Vagina (tissue), 2 donors: ENCODE data around the gene SYT12. TPM values are rescaled to one million over a fixed set of nuclear protein-coding genes. Genes with fewer than 3 reads are reported as not detected.

Experiments used
- DNase-seq, 2 donors: peaks; one replicate each; pipeline ENCODE4 v3.0.0-alpha.2; 2017; ENCODE audit errors: extremely low spot score in 2 of 2
- H3K27ac ChIP-seq: fragments of 200-600 bp; sonication (generic); one replicate; pipeline ENCODE4 v1.5.1; 2019
- H3K27me3 ChIP-seq: fragments of 200-600 bp; sonication (generic); one replicate; pipeline ENCODE4 v1.5.1; 2019
- H3K36me3 ChIP-seq, 2 donors: fragments of 200-600 bp; sonication (generic); one replicate each; pipeline ENCODE4 v1.5.1; 2017 to 2019
- H3K4me1 ChIP-seq: fragments of 200-600 bp; sonication (generic); one replicate; pipeline ENCODE4 v1.5.1; 2019
- H3K4me3 ChIP-seq, 2 donors: fragments of 200-600 bp; sonication (generic); 1 replicate in 1 of 2; 2 replicates in 1 of 2; pipeline ENCODE4 v1.5.1; 2016 to 2019
- H3K9me3 ChIP-seq: fragments of 200-600 bp; sonication (generic); one replicate; pipeline ENCODE4 v1.5.1; 2019
- POLR2A ChIP-seq, 2 donors: fragments of 450-650 bp; IDR thresholded peaks; one replicate each; pipeline ENCODE4 v1.6.1; 2017; ENCODE audit warnings: antibody characterized with exemption in 2 of 2, mild to moderate bottlenecking in 2 of 2, moderate library complexity in 2 of 2
- POLR2AphosphoS5 ChIP-seq, 2 donors: sonication (generic); formaldehyde crosslinking; IDR thresholded peaks; one replicate each; pipeline ENCODE4 v1.9.0; 2017; ENCODE audit warnings: antibody characterized with exemption in 2 of 2, mild to moderate bottlenecking in 2 of 2, low read depth in 1 of 2; ENCODE audit not compliant: insufficient read depth in 1 of 2
- intact Hi-C: fragments of 100-400 bp; cut with DNase I; formaldehyde crosslinking; loops from one replicate; pipeline ENCODE4 v1.15.1; 2023
- total RNA-seq: library from RNA; depleted of rRNA; stranded (reverse); fragments of >200 nt; gene quantifications from one replicate; pipeline ENCODE4 v1.2.3, GENCODE V29; 2016
- TF ChIP-seq, protein P1 (sequence below), 3 experiments: fragments of 450-650 bp in 2 of 3; fragments of 200-600 bp in 1 of 3; sonication (generic) in 1 of 3; IDR thresholded peaks; one replicate each; pipeline ENCODE4 v1.5.1; 2017 to 2019; ENCODE audit warnings: antibody characterized with exemption in 3 of 3, mild to moderate bottlenecking in 2 of 3, moderate library complexity in 2 of 3

The SYT12 gene
- total RNA-seq, 1 donor from 2014 or later, result 0.49 TPM

DNA sequence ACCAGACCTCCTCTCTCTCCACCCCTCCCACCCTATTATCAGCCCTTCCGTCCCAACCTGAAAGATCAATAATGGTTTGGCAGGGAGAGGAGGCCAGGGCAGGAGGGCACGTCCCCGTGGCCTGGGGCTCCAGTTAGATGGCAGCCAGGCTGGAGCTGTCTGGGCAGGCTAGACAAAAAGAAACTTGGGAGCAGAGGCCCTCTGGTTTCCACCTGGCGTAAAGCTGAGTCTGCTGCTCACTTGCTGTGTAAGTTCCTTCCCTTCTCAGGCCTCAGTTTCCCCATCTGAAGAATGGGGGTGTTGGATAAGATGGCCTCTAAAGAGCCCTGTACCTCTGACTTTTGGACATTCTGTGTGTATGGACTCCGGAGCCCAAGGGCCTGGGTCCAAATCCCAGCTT is 30.0 kb downstream of the SYT12 start:
- no peak for TF ChIP-seq POLR2AphosphoS5 (IDR thresholded peaks at IDR 0.05; ENCODE audit: insufficient read depth in 1 of 2, low read depth in 1 of 2)
- TF ChIP-seq, protein P1, sequence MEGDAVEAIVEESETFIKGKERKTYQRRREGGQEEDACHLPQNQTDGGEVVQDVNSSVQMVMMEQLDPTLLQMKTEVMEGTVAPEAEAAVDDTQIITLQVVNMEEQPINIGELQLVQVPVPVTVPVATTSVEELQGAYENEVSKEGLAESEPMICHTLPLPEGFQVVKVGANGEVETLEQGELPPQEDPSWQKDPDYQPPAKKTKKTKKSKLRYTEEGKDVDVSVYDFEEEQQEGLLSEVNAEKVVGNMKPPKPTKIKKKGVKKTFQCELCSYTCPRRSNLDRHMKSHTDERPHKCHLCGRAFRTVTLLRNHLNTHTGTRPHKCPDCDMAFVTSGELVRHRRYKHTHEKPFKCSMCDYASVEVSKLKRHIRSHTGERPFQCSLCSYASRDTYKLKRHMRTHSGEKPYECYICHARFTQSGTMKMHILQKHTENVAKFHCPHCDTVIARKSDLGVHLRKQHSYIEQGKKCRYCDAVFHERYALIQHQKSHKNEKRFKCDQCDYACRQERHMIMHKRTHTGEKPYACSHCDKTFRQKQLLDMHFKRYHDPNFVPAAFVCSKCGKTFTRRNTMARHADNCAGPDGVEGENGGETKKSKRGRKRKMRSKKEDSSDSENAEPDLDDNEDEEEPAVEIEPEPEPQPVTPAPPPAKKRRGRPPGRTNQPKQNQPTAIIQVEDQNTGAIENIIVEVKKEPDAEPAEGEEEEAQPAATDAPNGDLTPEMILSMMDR (IDR thresholded peaks at IDR 0.05), result no peak
- no peak for TF ChIP-seq POLR2A (IDR thresholded peaks at IDR 0.05)
- H3K4me3 ChIP-seq, result no peak overlapping the region
- H3K27me3 ChIP-seq, result no peaks in the 10 kb centered on the region
- no peaks in the 10 kb centered on the region for H3K9me3 ChIP-seq
- intact Hi-C loops, result no loop called here
- H3K27ac ChIP-seq, result no peak overlapping the region
- no peak for DNase-seq
- peaks cover 14% of the 10 kb centered on the region for H3K4me1 ChIP-seq
- no peaks in the 10 kb centered on the region for H3K36me3 ChIP-seq

DNA sequence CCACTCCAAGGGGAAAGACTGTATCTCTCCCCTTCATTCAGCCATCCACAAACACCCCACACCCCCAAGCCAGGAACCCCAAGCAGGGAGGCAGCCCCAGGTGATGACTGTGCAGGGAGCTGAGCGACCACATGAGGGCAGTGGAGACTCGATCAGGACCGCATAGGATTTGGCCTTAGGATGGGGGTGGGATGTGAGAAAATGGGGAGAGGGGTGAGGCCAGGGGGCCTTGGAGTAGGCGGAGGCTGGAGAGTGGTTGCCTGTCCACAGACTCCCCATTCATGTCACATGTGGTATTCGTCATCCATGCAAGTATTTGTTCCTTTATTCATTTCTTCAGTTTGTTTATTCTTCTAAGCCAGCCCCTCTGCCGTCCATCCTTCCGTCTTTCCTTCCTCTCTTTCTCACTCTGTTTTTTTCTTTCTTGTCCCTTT is 31.0 kb downstream of the SYT12 start:
- Histone ChIP-seq H3K4me1 (peaks cover 14% of the 10 kb centered on the region), H3K27ac (peak overlapping the region; percentile 43), H3K27me3 (no peaks in the 10 kb centered on the region), H3K4me3 (no peak overlapping the region), H3K9me3 (no peaks in the 10 kb centered on the region), H3K36me3 (no peaks in the 10 kb centered on the region)
- no peak for DNase-seq
- no peak for TF ChIP-seq POLR2AphosphoS5 (IDR thresholded peaks at IDR 0.05; ENCODE audit: insufficient read depth in 1 of 2, low read depth in 1 of 2)
- TF ChIP-seq, protein P1 (IDR thresholded peaks at IDR 0.05), result peak in 2 of 3 experiments; percentile 45 to 55
- intact Hi-C loops, result no loop called here

DNA sequence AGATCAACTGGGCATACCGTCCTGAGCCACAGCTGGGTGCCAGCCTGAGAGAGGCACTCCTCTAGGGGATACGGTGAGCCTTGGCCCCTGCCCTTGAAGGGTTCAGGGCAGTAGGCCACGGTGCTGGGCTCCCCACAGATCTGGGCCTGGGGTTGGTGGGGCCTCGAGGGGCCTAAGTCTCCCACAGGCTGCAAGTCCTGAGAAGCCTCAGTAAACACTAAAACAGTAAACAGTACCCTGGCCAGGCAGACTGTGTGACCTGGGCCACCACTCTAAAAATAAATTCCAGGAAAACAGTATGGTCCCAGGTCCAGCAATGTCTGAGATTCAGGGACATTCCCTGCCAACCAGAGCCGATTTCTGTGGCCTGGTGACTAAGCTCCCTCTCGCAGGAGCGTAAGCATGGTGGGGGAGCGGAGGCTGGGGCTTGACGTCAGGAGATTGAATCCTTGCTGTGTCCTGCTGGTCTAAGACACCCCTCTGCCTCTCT is 31.5 kb downstream of the SYT12 start:
- Histone ChIP-seq H3K36me3 (no peaks in the 10 kb centered on the region), H3K4me3 (no peak overlapping the region), H3K9me3 (no peaks in the 10 kb centered on the region), H3K27me3 (no peaks in the 10 kb centered on the region), H3K4me1 (peaks cover 14% of the 10 kb centered on the region), H3K27ac (peak overlapping the region; percentile 43)
- intact Hi-C loops, result no loop called here
- TF ChIP-seq POLR2A (IDR thresholded peaks at IDR 0.05), result no peak
- TF ChIP-seq POLR2AphosphoS5 (IDR thresholded peaks at IDR 0.05; ENCODE audit: insufficient read depth in 1 of 2, low read depth in 1 of 2), result no peak
- TF ChIP-seq, protein P1 (IDR thresholded peaks at IDR 0.05), result no peak
- no peak for DNase-seq

DNA sequence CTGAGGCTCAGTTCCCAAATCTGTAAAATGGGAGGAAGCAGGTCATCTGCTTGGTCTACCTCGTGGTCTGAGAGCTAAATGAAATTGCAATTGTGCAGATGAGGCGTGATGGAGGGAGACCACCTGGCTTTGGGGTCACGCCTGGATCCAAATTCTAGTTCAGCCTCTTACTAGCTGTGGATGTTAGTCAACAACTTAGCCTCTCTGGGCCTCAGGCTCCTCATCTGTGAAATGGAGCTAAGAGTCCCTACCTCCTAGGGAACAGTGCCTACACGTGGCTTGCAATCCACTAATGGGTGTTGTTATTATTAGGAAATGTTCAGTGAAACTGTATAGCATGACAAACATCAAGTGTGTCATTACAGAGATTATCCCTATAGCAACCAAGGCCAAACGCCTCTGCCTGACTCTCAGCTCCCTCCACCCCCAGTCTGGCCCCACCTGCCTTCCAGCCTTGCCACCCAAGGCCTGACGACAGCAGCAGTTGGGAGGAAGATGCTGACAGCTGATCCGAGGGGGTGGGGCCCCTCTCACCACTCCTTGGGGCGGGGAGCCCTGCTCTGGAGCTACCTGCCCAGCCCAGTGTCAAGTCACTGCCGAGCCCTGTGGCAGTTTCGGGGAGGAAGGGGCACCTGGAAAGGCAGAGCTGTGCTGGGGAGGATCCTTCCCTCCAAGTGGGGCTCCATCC is 32.0 kb downstream of the SYT12 start:
- Histone ChIP-seq H3K27ac (peak overlapping the region; percentile 85), H3K4me1 (peaks cover 14% of the 10 kb centered on the region), H3K27me3 (no peaks in the 10 kb centered on the region), H3K9me3 (no peaks in the 10 kb centered on the region), H3K4me3 (no peak overlapping the region), H3K36me3 (no peaks in the 10 kb centered on the region)
- TF ChIP-seq POLR2AphosphoS5 (IDR thresholded peaks at IDR 0.05; ENCODE audit: insufficient read depth in 1 of 2, low read depth in 1 of 2), result peak in 1 of 2 donors; percentile 34
- TF ChIP-seq, protein P1 (IDR thresholded peaks at IDR 0.05), result no peak
- no peak for DNase-seq
- intact Hi-C loops, result no loop called here

DNA sequence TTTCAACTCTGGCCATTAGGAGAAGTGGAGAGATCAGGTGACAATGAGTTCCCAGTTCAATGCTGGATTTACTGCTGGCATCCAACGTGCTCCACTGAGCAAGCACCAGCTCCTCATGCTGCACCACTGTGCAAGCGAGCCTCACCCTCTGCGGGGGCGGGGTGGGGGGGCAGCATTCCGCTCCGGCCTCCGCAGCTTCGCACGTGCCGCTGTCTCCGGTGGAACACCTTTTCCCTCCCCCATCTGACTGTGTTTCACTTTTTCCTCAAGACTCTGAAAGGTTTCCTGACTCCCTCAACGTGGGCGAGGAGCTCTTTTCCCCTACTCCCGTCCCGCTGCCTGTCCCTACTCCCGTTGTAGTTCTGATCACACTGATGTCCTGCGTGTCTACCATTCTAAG is 32.9 kb downstream of the SYT12 start:
- Histone ChIP-seq H3K27me3 (no peaks in the 10 kb centered on the region), H3K9me3 (no peaks in the 10 kb centered on the region), H3K27ac (peak overlapping the region; percentile 85), H3K36me3 (no peaks in the 10 kb centered on the region), H3K4me1 (peaks cover 14% of the 10 kb centered on the region), H3K4me3 (peak overlapping the region; percentile 58 to 59)
- no peak for DNase-seq
- intact Hi-C loops, result no loop called here
- TF ChIP-seq POLR2A (IDR thresholded peaks at IDR 0.05) (no peak), POLR2AphosphoS5 (IDR thresholded peaks at IDR 0.05; ENCODE audit: insufficient read depth in 1 of 2, low read depth in 1 of 2) (no peak)
- TF ChIP-seq, protein P1 (IDR thresholded peaks at IDR 0.05), result no peak
